Right lobe of liver (tissue), 4 donors: ENCODE results near the gene CACNA1C.

Experiments used
- CTCF ChIP-seq, 4 donors: fragments of 200-600 bp in 3 of 4; fragments of 450-650 bp in 1 of 4; IDR thresholded peaks; one replicate each; pipeline versions ENCODE4 v1.5.1 to v1.8.0; 2016 to 2022; ENCODE audit warnings: antibody characterized with exemption in 4 of 4, mild to moderate bottlenecking in 2 of 4
- POLR2A ChIP-seq: fragments of 450-650 bp; IDR thresholded peaks from one replicate; pipeline ENCODE4 v1.6.1; 2017; ENCODE audit warnings: antibody characterized with exemption, mild to moderate bottlenecking
- donor health status: DM: no; HTN: no; CAD: no.
- donor health status: DM: no; HTN: no; CAD: no.
- donor health status: DM: no; HTN: yes; CAD: no.

GRCh38 chr12:2247120-2247519, 194.3 kb downstream of the CACNA1C start:
- TF ChIP-seq CTCF (IDR thresholded peaks at IDR 0.05): no peak
- no peak for TF ChIP-seq POLR2A
